Measurements from ENCODE around the gene SLC8A3. TPM values are rescaled to one million over a fixed set of nuclear protein-coding genes. Genes with fewer than 3 reads are reported as not detected.

SLC8A3 gene
- total RNA-seq, 1 donor from 2014 or later, result 9.8 TPM

- Mint-ChIP-seq H3K4me1 (ENCODE audit: low read depth, unreplicated experiment) (no peaks in the 10 kb centered on the region), H3K9me3 (ENCODE audit: unreplicated experiment) (peaks cover 1% of the 10 kb centered on the region), H3K27me3 (ENCODE audit: unreplicated experiment) (no peaks in the 10 kb centered on the region), H3K4me3 (ENCODE audit: unreplicated experiment) (no peak overlapping the region), H3K27ac (ENCODE audit: unreplicated experiment) (no peak overlapping the region), H3K36me3 (ENCODE audit: unreplicated experiment) (no peaks in the 10 kb centered on the region)
- DNase-seq, result no peak
- TF ChIP-seq, protein P1, sequence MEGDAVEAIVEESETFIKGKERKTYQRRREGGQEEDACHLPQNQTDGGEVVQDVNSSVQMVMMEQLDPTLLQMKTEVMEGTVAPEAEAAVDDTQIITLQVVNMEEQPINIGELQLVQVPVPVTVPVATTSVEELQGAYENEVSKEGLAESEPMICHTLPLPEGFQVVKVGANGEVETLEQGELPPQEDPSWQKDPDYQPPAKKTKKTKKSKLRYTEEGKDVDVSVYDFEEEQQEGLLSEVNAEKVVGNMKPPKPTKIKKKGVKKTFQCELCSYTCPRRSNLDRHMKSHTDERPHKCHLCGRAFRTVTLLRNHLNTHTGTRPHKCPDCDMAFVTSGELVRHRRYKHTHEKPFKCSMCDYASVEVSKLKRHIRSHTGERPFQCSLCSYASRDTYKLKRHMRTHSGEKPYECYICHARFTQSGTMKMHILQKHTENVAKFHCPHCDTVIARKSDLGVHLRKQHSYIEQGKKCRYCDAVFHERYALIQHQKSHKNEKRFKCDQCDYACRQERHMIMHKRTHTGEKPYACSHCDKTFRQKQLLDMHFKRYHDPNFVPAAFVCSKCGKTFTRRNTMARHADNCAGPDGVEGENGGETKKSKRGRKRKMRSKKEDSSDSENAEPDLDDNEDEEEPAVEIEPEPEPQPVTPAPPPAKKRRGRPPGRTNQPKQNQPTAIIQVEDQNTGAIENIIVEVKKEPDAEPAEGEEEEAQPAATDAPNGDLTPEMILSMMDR (IDR thresholded peaks at IDR 0.05; ENCODE audit: partially characterized antibody, unreplicated experiment), result no peak
These were observed 184.0 kb downstream of the SLC8A3 start for GRCh38 chr14:70004791-70005190.

DNA sequence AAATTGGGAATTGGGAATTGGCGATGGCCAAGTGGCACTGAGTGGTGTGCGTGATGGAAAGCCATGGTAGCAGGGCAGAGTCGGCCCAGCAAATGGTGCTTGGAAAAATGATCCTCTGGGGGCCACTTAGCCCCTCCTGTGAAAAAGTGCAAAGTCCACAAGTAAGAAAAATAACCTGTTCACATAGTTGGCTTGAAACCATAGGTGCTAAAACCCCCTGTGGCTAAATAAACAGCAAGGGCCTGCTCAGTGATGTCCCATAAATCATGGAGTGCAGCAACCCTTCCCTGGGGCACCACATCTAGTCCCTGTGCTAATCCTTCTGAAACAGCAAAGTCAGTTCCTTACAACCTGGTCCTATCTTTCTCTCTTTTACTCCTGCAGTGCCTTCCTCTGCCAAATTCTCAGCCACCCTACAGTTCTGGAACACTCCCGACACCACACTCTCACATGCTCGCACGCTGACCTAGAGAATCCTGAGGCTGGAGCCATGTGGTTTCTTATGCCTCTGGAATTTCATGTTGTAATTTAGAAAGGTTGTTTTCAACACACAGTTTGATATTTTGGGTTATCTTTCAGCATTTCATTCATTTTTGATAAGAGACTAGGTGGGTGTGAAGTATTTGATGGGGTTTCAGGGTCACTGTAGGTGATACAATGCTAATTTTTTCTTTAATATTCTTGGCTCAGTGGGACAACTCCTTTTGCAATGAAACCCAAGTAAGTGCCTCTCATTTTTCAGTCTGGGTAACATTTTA lies 186.0 kb downstream of the SLC8A3 start:
- Mint-ChIP-seq H3K27me3 (ENCODE audit: unreplicated experiment) (no peaks in the 10 kb centered on the region), H3K27ac (ENCODE audit: unreplicated experiment) (no peak overlapping the region), H3K4me1 (ENCODE audit: low read depth, unreplicated experiment) (no peaks in the 10 kb centered on the region), H3K36me3 (ENCODE audit: unreplicated experiment) (no peaks in the 10 kb centered on the region), H3K9me3 (ENCODE audit: unreplicated experiment) (peaks cover 1% of the 10 kb centered on the region), H3K4me3 (ENCODE audit: unreplicated experiment) (no peak overlapping the region)
- TF ChIP-seq, protein P1 (IDR thresholded peaks at IDR 0.05; ENCODE audit: partially characterized antibody, unreplicated experiment), result no peak
- DNase-seq, result no peak

GRCh38 chr14:70000601-70001000 lies 188.2 kb downstream of the SLC8A3 start:
- H3K36me3 Mint-ChIP-seq (ENCODE audit: unreplicated experiment), result no peaks in the 10 kb centered on the region
- H3K4me3 Mint-ChIP-seq (ENCODE audit: unreplicated experiment), result no peak overlapping the region
- TF ChIP-seq, protein P1 (IDR thresholded peaks at IDR 0.05; ENCODE audit: partially characterized antibody, unreplicated experiment), result no peak
- H3K27ac Mint-ChIP-seq (ENCODE audit: unreplicated experiment), result no peak overlapping the region
- peaks cover 1% of the 10 kb centered on the region for H3K9me3 Mint-ChIP-seq (ENCODE audit: unreplicated experiment)
- no peaks in the 10 kb centered on the region for H3K4me1 Mint-ChIP-seq (ENCODE audit: low read depth, unreplicated experiment)
- DNase-seq, result no peak
- H3K27me3 Mint-ChIP-seq (ENCODE audit: unreplicated experiment), result no peaks in the 10 kb centered on the region

GRCh38 chr14:69999261-69999674 lies 189.5 kb downstream of the SLC8A3 start:
- no peak for DNase-seq
- Mint-ChIP-seq H3K27me3 (ENCODE audit: unreplicated experiment) (no peaks in the 10 kb centered on the region), H3K27ac (ENCODE audit: unreplicated experiment) (no peak overlapping the region)

DNA sequence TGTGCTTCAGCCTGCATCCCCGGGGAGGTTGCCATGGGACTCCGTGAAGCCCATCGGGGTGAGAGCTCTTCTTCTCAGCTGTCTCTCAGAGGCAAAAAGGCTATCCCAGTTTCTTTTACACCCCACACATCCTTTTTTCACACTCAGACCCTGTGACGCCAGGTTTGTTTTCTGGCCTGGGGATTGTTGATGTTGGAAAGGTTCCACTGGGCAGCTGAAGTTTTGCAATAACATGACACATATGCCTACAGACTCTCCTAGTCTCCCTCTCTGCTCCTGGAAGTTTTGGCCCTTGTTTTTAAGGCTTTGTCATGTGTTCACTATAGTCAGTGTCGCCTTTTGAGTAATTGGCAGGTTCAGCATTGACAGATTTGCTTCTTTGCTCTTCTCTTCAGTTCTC lies 190.9 kb downstream of the SLC8A3 start:
- Mint-ChIP-seq H3K27me3 (ENCODE audit: unreplicated experiment) (peaks cover under 1% of the 10 kb centered on the region), H3K4me1 (ENCODE audit: low read depth, unreplicated experiment) (no peaks in the 10 kb centered on the region), H3K36me3 (ENCODE audit: unreplicated experiment) (no peaks in the 10 kb centered on the region), H3K27ac (ENCODE audit: unreplicated experiment) (no peak overlapping the region), H3K4me3 (ENCODE audit: unreplicated experiment) (no peak overlapping the region), H3K9me3 (ENCODE audit: unreplicated experiment) (no peaks in the 10 kb centered on the region)
- TF ChIP-seq, protein P1 (IDR thresholded peaks at IDR 0.05; ENCODE audit: partially characterized antibody, unreplicated experiment), result no peak
- DNase-seq, result no peak

More at GRCh38 chr14:69999261-69999674, 189.5 kb downstream of the SLC8A3 start:
- Mint-ChIP-seq H3K4me3 (ENCODE audit: unreplicated experiment) (no peak overlapping the region), H3K9me3 (ENCODE audit: unreplicated experiment) (no peaks in the 10 kb centered on the region), H3K36me3 (ENCODE audit: unreplicated experiment) (no peaks in the 10 kb centered on the region), H3K4me1 (ENCODE audit: low read depth, unreplicated experiment) (no peaks in the 10 kb centered on the region)
- TF ChIP-seq, protein P1 (IDR thresholded peaks at IDR 0.05; ENCODE audit: partially characterized antibody, unreplicated experiment), result no peak
